Sigmoid colon (tissue), 4 donors: ENCODE measurements around the gene CCDC93.

ENCODE experiments used
- CTCF ChIP-seq, 4 experiments: fragments of 450-650 bp in 3 of 4; fragments of 200-600 bp in 1 of 4; IDR thresholded peaks; one replicate each; pipeline ENCODE4 v1.5.1; 2016 to 2019; ENCODE audit warnings: antibody characterized with exemption in 4 of 4, mild to moderate bottlenecking in 3 of 4, moderate library complexity in 2 of 4
- EP300 ChIP-seq, 4 donors: sonication (generic); formaldehyde crosslinking; IDR thresholded peaks; one replicate each; pipeline ENCODE4 v1.6.1; 2017; ENCODE audit warnings: antibody characterized with exemption in 4 of 4
- POLR2A ChIP-seq, 2 donors: fragments of 450-650 bp; IDR thresholded peaks; one replicate each; pipeline ENCODE4 v1.6.1; 2016; ENCODE audit warnings: antibody characterized with exemption in 2 of 2, mild to moderate bottlenecking in 2 of 2, moderate library complexity in 2 of 2
- POLR2AphosphoS5 ChIP-seq, 4 donors: sonication (generic); formaldehyde crosslinking; IDR thresholded peaks; one replicate each; pipeline ENCODE4 v1.6.1; 2017; ENCODE audit warnings: antibody characterized with exemption in 4 of 4

- TF ChIP-seq CTCF (IDR thresholded peaks at IDR 0.05): no peak
- no peak for TF ChIP-seq POLR2AphosphoS5 (IDR thresholded peaks at IDR 0.05)
- TF ChIP-seq POLR2A (IDR thresholded peaks at IDR 0.05): no peak
- no peak for TF ChIP-seq EP300 (IDR thresholded peaks at IDR 0.05)
Measured at GRCh38 chr2:117941693-117942092, 72.2 kb downstream of the CCDC93 start.
